Uterus (tissue), 4 donors: Measurements from ENCODE around the gene PSMD13. TPM values are rescaled to one million over a fixed set of nuclear protein-coding genes. Genes with fewer than 3 reads are reported as not detected.

Experiments
- DNase-seq, 2 donors: peaks; one replicate each; pipeline ENCODE4 v3.0.0-alpha.2; 2019 to 2020
- H3K27ac ChIP-seq, 2 donors: fragments of 200-600 bp; sonication (generic); 1 replicate in 1 of 2; 2 replicates in 1 of 2; pipeline ENCODE4 v1.5.1; 2016 to 2018
- H3K27me3 ChIP-seq, 2 donors: fragments of 200-600 bp; sonication (generic); one replicate each; pipeline ENCODE4 v1.5.1; 2018 to 2019; ENCODE audit warnings: control low read depth in 1 of 2
- H3K36me3 ChIP-seq, 2 donors: fragments of 200-600 bp; sonication (generic); one replicate each; pipeline ENCODE4 v1.5.1; 2019; ENCODE audit warnings: control low read depth in 1 of 2
- H3K4me1 ChIP-seq, 2 donors: fragments of 200-600 bp; sonication (generic); one replicate each; pipeline ENCODE4 v1.5.1; 2018 to 2019; ENCODE audit warnings: control low read depth in 1 of 2
- H3K4me3 ChIP-seq, 2 donors: fragments of 200-600 bp; sonication (generic); 1 replicate in 1 of 2; 2 replicates in 1 of 2; pipeline ENCODE4 v1.5.1; 2018 to 2019; ENCODE audit warnings: mild to moderate bottlenecking in 1 of 2
- H3K9me3 ChIP-seq, 2 donors: fragments of 200-600 bp; sonication (generic); one replicate each; pipeline ENCODE4 v1.5.1; 2019; ENCODE audit warnings: control low read depth in 1 of 2
- POLR2A ChIP-seq, 2 donors: fragments of 450-650 bp; IDR thresholded peaks; one replicate each; pipeline ENCODE4 v1.6.1; 2016; ENCODE audit warnings: antibody characterized with exemption in 2 of 2, mild to moderate bottlenecking in 1 of 2, moderate library complexity in 1 of 2
- intact Hi-C: fragments of 100-400 bp; cut with DNase I; formaldehyde crosslinking; loops from one replicate; pipeline ENCODE4 v1.15.1; 2023; ENCODE audit warnings: low total_unique reads
- total RNA-seq, 4 donors: library from RNA; depleted of rRNA in 3 of 4; stranded (reverse); fragments of >200 nt in 3 of 4; gene quantifications; one replicate each; pipeline versions ENCODE4 v1.1.0 to v1.2.4, GENCODE V29; 2014 to 2023
- TF ChIP-seq, protein P1 (sequence below), 4 experiments: fragments of 200-600 bp in 2 of 4; fragments of 450-650 bp in 2 of 4; sonication (generic) in 2 of 4; IDR thresholded peaks; one replicate each; pipeline ENCODE4 v1.5.1; 2016 to 2019; ENCODE audit warnings: antibody characterized with exemption in 4 of 4, mild to moderate bottlenecking in 2 of 4, moderate library complexity in 1 of 4
- donor health status: DM: yes; HTN: yes; CAD: no.

PSMD13 gene
- total RNA-seq, 4 donors from 2014 or later, result 17.9 to 94.3 (median 78.2) TPM

DNA sequence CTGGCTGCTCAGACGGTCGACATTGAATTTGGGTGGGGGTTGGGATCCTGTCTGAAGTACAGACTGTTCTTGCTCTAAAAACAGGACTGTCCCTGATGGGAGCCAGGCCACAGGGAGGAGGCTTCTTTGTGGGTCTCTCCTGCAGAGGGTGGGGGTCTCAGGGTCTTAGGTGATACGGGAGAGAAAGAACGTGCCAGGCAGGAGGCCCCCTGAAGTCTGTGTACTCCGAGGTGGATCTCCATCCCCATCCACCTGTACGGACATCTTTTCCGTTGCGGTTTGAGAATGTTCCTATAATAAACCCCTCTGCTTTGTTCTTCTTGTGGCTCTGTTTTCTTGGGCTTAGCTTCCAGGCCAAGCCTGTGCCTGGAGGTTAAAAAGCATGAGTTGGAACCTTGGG, 15.9 kb downstream of the PSMD13 start:
- DNase-seq, result no peak
- H3K9me3 ChIP-seq, result no peaks in the 10 kb centered on the region
- TF ChIP-seq POLR2A (IDR thresholded peaks at IDR 0.05), result no peak
- intact Hi-C loops, result no loop called here
- no peaks in the 10 kb centered on the region for H3K36me3 ChIP-seq
- H3K27ac ChIP-seq, result no peak overlapping the region
- no peaks in the 10 kb centered on the region for H3K4me1 ChIP-seq
- no peaks in the 10 kb centered on the region for H3K27me3 ChIP-seq
- no peak overlapping the region for H3K4me3 ChIP-seq

DNA sequence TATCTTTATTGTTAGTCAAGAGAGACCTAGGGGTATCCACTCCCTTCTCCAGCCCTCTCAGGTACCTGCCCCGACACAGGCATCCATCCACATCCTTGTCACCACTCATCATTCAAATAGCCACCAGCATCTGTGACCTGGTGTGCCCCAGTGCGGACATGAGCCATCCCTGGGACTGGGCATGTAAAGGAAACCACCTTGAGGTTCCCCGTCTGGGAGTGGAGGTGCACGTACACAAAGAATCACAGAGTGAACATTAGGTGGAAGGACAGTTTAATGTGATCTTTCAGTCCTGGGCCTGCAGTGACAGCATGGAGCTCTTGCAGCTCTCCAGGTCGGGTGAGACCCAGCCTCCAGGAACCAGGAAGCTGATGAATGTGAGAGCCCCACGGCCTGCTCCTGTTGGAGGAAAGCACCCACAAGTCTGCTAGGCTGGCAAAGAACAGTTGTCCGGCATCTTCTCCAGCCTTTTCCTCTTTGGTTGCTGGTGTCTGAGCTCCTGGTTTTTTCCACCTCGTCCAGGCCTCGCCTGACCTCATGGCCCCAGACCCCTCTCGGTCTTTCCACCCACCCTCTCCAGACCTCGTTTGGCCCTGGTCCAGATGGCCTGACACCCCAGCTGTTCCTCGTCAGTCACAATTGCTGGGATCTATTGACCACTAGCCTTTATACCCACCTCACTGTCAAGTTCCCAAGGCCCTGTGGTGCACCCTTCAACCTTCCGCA, 16.5 kb downstream of the PSMD13 start:
- H3K27ac ChIP-seq, result no peak overlapping the region
- DNase-seq, result no peak
- intact Hi-C loops, result no loop called here
- H3K36me3 ChIP-seq, result no peaks in the 10 kb centered on the region
- no peak for TF ChIP-seq POLR2A (IDR thresholded peaks at IDR 0.05)
- TF ChIP-seq, protein P1, sequence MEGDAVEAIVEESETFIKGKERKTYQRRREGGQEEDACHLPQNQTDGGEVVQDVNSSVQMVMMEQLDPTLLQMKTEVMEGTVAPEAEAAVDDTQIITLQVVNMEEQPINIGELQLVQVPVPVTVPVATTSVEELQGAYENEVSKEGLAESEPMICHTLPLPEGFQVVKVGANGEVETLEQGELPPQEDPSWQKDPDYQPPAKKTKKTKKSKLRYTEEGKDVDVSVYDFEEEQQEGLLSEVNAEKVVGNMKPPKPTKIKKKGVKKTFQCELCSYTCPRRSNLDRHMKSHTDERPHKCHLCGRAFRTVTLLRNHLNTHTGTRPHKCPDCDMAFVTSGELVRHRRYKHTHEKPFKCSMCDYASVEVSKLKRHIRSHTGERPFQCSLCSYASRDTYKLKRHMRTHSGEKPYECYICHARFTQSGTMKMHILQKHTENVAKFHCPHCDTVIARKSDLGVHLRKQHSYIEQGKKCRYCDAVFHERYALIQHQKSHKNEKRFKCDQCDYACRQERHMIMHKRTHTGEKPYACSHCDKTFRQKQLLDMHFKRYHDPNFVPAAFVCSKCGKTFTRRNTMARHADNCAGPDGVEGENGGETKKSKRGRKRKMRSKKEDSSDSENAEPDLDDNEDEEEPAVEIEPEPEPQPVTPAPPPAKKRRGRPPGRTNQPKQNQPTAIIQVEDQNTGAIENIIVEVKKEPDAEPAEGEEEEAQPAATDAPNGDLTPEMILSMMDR (IDR thresholded peaks at IDR 0.05), result no peak
- no peaks in the 10 kb centered on the region for H3K9me3 ChIP-seq
- H3K4me3 ChIP-seq, result no peak overlapping the region
- H3K27me3 ChIP-seq, result no peaks in the 10 kb centered on the region
- no peaks in the 10 kb centered on the region for H3K4me1 ChIP-seq

DNA sequence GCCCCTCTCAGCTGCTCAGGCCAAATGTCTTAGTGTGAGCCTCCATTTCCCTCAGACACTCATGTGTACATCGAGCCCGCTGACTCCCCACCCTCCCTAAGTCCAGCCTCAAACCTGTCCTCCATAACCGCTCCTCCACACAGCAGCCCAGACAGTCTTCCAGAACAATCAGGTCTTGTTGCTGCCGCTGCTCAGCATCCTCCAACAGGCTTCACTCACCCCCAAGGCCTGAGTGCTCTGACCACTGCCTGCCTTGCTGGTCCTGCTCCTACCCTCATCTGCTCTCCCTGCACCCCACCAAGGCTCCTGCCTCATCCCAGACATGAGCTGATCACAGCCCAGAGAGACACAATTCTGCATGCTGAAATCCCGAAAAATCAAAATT, 17.1 kb downstream of the PSMD13 start:
- H3K36me3 ChIP-seq, result no peaks in the 10 kb centered on the region

DNA sequence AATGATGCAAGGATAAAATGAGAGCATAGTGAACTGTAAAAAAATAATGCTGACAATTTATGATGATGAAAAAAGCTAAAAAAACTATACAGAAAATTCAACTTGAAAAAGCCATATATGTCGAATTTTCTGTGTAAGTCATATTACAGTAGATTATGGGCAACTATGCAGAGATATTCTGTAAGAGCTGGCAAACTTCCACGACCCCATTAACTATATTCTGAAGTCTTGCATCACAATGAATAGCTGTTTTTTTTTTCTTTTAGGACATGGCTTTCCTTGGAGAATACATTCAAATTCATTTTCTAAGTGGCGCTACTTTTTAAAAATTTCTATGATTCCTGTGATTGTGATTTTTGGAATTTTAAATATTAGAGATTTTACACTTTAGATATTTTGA, 18.4 kb downstream of the PSMD13 start:
- no peak overlapping the region for H3K4me3 ChIP-seq
- H3K36me3 ChIP-seq, result no peaks in the 10 kb centered on the region
- no peaks in the 10 kb centered on the region for H3K27me3 ChIP-seq
- H3K4me1 ChIP-seq, result no peaks in the 10 kb centered on the region
- TF ChIP-seq, protein P1 (IDR thresholded peaks at IDR 0.05), result no peak
- TF ChIP-seq POLR2A (IDR thresholded peaks at IDR 0.05), result no peak
- intact Hi-C loops, result no loop called here
- H3K27ac ChIP-seq, result no peak overlapping the region
- no peaks in the 10 kb centered on the region for H3K9me3 ChIP-seq
- no peak for DNase-seq

More for the DNA sequence above, 17.1 kb downstream of the PSMD13 start:
- TF ChIP-seq, protein P1 (IDR thresholded peaks at IDR 0.05), result no peak
- TF ChIP-seq POLR2A (IDR thresholded peaks at IDR 0.05), result no peak
- intact Hi-C loops, result no loop called here
- no peaks in the 10 kb centered on the region for H3K9me3 ChIP-seq
- no peaks in the 10 kb centered on the region for H3K4me1 ChIP-seq
- H3K27me3 ChIP-seq, result no peaks in the 10 kb centered on the region
- DNase-seq, result no peak
- H3K27ac ChIP-seq, result no peak overlapping the region
- no peak overlapping the region for H3K4me3 ChIP-seq

DNA sequence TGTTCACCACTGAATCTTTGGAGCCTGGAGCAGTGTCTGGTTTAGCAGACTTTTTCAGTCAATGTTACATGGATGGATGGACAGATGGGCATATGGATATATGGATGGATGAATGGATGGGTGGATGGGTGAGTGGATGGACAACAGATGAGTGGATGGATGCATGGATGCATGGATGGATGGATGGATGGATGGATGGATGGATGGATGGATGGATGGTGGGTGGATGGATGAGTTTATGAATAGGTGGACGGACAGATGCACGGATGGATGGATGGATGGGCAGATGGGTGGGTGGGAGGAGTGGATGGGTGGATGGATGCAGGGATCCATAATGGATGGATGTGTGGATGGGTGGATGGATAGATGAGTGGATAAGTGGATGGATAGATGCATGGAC, 19.0 kb downstream of the PSMD13 start:
- Histone ChIP-seq H3K27ac (no peak overlapping the region), H3K9me3 (no peaks in the 10 kb centered on the region), H3K27me3 (no peaks in the 10 kb centered on the region), H3K36me3 (no peaks in the 10 kb centered on the region), H3K4me3 (no peak overlapping the region), H3K4me1 (no peaks in the 10 kb centered on the region)
- intact Hi-C loops, result no loop called here
- no peak for DNase-seq
- TF ChIP-seq, protein P1 (IDR thresholded peaks at IDR 0.05), result no peak
- no peak for TF ChIP-seq POLR2A (IDR thresholded peaks at IDR 0.05)
